HG03039 (cell line): Measurements from ENCODE around the gene NUDT13.
"Not testable (repeated sequence)": the region's sequence is repeated elsewhere in the genome, so short reads cannot be mapped to it uniquely, and the experiment has no call there.

Experiments
- ATAC-seq: cut with Tn5 transposase; IDR thresholded peaks from one replicate; pipeline ENCODE4 v1.9.1; 2021; ENCODE audit warnings: mild to moderate bottlenecking, moderate library complexity; ENCODE audit not compliant: unreplicated experiment

Gene NUDT13

DNA sequence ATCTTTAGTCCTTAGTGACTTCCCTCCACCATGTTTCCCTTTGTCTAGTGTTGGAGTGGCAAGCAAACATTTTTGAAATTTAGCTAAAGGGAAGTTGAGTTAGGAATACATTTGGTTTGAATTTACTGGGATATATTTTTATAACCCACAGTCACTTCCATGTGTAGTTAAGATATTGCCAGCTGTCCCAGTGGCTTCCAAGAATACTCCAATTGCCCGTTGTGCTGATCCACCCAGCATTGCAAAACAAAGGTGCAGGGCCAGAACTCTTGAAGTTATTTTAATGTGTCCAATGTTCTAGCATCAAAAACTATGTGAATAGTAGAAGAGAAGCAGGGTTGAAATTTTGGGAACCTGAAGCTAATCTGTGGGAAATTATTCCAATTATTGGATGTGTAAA, 11.1 kb upstream of the NUDT13 start:
- ATAC-seq, result no peak

DNA sequence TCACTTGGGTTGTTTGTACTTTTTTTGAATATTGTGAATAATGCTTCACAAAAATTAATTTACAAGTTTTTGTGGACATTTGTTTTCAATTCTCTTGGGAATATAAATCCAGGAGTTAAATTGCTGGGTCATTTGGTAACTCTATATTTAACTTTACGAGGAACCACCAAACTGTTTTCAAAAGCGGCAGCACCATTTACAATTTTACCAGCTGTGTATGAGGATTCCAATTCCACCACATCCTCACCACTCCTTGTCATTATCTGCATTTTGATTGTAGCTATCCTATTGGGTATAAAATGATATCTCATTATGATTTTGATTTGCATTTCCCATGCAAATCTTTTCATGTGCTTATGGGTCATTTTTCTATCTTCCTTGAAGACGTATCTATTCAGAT, 4.0 kb upstream of the NUDT13 start:
- no peak for ATAC-seq

DNA sequence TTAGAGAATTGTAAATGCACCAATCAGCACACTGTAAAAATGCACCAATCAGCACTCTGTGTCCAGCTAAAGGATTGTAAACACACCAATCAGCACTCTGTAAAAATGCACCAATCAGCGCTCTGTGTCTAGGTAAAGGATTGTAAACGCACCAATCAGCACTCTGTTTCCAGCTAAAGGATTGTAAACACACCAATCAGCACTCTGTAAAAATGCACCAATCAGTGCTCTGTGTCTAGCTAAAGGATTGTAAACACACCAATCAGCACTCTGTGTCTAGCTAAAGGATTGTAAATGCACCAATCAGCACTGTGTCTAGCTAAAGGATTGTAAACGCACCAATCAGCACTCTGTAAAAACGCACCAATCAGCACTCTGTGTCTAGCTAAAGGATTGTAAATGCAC, 1.0 kb upstream of the NUDT13 start:
- ATAC-seq, result not testable (repeated sequence)

DNA sequence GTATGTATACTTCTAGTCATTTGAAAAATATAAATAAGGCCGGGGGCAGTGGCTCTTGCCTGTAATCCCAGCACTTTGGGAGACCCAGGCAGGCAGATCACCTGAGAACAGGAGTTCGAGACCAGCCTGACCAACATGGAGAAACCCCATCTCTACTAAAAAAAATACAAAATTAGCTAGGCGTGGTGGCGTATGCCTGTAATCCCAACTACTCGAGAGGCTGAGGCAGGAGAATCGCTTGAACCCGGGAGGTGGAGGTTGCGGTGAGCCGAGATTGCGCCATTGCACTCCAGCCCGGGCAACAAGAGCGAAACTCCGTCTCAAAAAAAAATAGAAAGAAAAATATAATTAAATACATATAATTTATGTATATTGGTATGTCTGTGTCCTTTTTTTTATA, 1.8 kb downstream of the NUDT13 start:
- not testable (repeated sequence) for ATAC-seq

DNA sequence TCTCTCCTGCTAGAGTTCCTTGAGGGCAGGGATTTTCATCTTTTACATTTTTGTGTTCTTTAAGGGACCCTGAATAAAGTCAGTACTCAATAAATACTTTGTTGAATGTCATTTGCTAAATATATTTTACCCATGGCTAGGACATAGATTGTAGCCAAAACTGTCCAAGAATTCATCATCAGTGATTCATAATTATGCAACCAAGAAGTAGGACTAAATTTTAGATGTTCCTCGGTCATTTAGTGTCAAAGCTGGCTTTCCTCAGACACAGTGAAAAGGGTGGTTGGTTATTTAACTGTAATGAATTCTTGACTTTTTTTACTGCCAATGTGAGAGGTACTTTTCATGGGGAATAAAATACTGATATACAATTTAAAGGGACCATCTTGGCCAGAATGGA, 3.3 kb downstream of the NUDT13 start:
- ATAC-seq, result no peak

DNA sequence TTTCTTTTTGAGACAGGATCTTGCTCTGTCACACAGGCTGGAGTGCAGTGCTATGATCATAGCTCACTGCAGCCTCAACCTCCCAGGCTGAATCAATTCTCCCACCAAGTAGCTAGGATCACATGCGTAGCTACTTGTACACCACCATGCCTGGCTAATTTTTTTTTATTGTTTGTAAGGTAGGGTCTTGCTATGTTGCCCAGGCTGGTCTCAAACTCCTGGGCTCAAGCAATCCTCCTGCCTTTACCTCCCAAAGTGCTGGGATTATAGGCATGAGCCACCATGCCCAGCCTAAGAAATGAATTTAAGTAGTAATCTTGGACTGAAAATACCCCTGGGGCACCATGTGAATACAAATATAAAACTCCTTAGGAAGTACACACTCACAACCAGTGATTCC, 5.8 kb downstream of the NUDT13 start:
- no peak for ATAC-seq

DNA sequence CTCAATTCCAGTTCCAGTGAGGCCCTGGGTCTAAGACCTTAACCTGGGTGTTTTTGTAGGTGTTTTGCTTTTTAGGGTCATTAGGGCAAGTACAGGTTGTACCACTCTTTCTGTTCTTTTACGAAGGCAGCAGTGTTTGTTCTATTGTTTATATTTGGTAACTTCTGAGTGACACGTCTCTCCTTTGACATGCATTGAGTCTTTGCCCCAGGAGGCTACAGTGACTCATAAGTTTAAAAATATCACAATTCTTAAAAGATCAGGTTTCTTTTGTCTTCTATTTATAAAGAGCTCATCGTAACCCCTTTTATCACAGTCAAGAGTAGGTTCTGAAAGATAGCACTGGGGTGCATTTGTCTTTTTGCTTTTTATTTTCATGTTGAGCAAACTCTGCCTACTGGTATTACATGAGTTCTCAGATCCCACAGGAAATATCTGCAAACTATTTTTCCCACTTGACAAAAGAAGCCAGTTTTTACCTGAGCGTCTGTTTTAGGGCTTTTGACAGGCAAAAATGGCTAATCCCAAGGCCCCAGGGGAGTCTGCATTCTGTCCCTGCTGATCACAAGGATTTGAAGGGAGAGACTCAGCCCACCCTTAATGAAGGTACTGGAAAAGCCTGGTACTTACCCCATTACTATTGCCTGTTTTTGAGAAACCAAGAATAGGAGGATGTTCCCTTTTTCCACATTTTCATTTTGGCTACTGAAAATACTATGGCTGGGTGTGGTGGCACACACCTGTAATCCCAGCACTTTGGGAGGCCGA, 7.9 kb downstream of the NUDT13 start:
- peak; percentile 59 for ATAC-seq

DNA sequence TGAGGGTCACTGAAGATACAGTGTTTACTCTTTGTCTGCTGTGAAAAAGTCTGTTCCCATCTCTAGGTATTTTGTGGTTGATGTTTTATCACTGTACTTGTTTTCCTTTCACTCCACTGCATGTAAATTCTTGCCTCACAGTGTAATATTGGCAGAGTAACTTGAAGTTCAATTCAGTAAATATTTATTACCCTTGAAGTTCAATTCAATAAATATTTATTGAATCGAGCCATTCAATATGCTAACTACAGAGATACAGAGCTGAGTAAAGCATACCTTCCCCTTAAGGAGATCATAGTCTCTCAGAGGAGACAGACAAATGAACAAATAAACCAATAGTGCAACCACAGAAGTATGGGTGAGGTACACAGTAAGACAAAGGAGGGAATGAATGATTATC, 9.2 kb downstream of the NUDT13 start:
- ATAC-seq, result no peak

DNA sequence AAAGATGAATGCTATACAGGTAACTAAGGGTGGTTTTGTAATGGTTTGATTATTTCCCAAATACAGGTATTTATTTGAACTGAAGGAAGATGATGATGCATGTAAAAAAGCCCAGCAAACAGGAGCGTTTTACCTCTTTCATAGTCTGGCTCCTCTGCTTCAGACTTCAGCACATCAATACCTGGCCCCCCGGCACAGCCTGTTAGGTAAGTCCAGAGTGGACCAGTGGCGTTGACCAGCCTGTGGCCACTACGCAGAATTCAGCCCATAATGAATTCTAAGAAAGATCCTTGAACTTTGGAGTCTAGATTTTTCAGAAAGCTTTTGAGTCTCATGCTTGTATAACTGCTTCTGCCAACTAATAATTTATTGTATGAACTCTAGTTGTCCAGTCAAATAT, 9.7 kb downstream of the NUDT13 start:
- ATAC-seq, result no peak

DNA sequence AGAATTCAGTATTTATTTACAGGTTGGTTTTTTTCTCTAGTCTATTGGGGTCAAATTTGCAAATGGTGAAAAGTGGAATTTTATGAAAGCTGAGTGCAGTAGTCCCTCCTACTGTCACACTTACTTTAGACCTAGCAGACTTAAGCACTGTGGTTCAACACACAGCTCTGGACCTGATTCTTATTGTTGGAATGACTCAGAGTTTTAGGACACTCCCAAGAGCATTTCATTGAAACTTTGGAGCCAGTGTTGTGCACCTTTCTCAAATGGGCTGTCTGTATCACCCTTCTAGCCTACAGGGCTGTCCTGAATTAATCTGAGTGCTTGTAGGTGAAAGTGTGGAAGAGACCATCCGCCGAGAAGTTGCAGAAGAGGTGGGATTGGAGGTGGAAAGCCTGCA, 16.1 kb downstream of the NUDT13 start:
- ATAC-seq, result no peak

DNA sequence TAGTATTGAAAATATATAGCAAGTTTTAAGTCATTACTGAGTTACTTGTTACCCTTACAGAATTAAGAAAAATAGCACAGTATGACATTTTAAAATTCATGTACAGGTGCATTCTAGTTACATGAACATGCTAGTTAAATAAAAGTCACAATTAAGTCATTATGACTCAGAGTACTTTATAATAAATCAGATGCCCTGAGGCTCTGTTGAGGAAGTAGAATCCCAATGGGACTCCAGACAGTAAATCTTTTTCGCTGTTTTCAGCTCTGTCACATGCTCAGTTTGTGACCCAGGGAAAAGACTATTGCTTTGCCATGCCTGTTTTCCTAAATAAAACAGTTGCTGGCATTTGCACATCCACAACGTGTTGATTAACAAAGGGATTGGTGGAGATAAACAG, 21.0 kb downstream of the NUDT13 start:
- no peak for ATAC-seq

DNA sequence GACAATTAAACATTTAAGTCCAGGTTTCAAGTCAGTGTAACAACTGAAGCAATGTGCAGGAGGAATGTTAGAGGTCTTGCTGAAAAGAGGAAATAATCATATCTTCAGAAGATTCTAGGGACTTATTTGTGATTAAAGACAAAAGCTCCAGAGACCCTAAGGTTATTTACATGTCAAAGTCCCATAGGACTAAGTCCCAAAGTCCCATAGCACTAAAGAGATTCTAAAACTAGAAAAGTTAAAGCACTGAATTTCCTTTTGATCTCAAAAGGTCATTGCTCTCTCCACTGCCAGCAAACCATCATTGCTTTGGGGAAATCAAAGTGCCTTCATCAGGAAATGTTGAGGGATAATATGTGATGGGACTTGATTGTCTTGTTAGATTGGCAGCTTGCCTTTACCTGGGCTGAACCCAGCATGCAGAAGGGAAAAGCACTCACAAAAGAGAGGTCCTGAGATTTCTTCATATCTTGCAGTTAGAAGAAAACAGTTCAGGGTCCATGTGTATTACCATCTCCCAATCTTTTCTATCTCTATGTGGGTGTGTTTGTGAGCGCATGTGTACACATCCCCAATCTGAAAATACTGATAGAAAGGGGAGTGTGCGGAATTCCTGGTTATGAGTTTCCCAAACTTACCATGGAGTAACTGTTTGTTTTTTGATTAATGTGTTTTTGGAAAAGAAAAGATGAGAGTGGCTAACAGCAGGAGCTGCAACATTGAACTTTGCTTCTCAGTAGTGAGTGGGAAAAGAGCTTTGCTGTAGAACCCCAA, 21.8 kb downstream of the NUDT13 start:
- no peak for ATAC-seq

DNA sequence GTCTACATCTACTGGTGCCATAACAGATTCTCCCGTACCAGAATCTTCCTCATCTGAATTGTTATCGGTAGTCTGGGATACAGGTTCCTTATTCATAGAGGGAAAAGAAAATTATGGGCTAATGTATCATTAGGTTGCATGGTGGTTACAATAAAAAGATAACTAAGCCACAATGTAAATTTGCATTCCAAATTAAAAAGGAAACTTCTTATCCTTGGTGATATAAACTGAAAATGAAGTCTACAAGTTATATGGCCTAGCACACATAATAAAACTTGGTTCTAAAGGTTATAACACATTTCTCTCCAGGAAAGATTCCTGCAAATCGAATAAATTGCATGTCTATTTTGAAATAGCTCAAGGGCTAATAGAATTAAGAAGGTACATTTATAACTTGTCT, 24.5 kb downstream of the NUDT13 start:
- ATAC-seq, result no peak

DNA sequence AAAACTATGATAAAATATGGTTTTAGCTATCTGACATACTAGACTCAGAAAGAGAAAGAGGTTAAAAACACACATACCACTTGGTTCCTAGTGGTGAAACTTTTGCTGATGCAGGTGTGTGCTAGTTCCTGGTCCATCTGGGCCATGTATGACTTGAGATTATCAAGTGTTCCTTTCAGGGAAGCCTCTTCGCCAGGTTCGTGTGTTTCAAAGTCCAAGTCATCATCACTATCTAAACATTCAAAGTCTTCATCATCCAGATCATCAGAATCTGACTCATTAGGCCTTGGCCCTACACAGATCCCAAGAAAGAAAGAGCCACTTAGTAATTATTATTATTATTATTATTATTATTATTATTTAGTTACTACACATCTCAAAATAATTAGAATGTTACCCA, 26.4 kb downstream of the NUDT13 start:
- ATAC-seq, result no peak

DNA sequence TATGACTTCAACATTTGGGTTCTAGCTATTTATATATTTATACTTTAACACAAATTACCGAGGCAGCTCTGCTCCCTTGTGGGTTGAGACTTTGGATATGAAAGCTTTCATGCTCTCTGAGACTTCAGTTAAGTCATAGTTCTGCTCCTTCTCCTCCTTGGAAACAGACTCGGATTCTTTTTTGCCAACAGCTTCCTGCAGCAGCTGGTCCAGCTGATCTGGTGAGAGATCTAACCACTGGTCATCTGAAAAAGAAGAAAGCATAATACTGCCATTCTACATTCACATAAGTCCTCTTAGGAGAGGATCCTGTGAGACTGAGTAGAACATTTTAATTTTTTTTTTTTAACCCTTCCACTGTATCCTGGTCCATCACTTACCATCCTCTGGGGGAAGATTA, 29.0 kb downstream of the NUDT13 start:
- ATAC-seq, result no peak

DNA sequence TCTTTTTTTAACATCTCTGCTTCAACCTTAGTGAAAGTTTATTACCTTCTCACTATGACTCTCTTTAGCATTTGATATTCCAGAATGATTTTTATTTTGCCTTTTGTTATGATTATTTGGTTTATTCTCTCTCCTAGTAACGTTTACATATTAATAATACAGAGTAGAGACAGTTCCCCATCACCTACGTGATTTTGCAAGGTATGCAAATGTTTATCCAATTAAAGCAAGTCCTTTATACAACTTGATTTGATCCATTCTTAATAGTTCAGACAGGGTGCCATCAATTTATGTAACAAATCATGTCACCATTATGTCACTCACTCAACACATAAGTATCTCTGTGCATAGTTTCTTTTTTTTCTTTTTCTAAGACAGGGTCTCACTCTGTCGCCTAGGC, 31.3 kb downstream of the NUDT13 start:
- no peak for ATAC-seq

DNA sequence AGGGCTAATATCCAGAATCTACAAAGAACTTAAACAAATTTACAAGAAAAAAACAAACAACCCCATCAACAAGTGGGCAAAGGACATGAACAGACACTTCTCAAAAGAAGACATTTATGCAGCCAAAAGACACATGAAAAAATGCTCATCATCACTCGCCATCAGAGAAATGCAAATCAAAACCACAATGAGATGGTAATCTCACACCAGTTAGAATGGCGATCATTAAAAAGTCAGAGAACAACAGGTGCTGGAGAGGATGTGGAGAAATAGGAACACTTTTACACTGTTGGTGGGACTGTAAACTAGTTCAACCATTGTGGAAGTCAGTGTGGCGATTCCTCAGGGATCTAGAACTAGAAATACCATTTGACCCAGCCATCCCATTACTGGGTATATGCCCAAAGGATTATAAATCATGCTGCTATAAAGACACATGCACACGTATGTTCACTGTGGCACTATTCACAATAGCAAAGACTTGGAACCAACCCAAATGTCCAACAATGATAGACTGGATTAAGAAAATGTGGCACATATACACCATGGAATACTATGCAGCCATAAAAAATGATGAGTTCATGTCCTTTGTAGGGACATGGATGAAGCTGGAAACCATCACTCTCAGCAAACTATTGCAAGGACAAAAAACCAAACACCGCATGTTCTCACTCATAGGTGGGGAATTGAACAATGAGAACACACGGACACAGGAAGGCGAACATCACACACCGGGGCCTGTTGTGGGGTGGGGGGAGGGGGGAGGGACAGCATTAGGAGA, 40.6 kb downstream of the NUDT13 start:
- ATAC-seq, result not testable (repeated sequence)

DNA sequence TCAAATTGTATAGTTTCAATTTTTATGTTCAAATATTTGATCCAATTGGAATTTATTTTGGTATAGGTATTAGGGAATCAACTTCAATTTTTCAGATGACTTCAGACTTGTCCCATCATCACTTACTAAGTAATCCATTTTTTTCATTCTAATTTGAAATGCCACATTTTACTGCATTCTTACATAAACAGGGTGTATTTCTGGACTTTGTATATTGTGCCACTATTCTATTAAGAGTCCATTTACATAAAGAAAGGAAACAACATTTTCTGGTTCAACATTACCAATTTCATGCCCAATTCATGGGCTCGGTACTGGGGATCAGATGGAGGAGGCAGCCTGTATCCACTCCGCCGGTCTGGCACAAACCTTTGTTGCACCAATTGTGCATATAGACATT, 41.8 kb downstream of the NUDT13 start:
- ATAC-seq, result no peak

DNA sequence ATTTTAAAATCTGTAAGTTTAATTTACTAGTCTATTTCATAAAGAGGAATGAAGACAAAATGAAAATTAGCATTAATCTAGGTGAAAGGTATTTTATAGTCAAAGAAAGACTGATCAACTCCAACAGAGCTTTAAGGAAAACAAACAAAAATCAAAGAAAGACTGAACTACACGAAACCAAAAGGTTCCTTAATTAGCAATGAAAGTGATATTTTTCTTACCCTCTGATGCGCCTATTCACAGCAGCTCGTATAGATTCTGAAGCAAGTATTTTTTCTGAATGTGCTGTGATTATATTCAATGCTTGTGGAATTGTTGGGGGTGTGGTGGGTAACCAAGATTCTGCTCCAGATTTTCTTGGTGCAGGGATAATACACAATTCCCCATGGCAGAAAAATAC, 45.8 kb downstream of the NUDT13 start:
- no peak for ATAC-seq

DNA sequence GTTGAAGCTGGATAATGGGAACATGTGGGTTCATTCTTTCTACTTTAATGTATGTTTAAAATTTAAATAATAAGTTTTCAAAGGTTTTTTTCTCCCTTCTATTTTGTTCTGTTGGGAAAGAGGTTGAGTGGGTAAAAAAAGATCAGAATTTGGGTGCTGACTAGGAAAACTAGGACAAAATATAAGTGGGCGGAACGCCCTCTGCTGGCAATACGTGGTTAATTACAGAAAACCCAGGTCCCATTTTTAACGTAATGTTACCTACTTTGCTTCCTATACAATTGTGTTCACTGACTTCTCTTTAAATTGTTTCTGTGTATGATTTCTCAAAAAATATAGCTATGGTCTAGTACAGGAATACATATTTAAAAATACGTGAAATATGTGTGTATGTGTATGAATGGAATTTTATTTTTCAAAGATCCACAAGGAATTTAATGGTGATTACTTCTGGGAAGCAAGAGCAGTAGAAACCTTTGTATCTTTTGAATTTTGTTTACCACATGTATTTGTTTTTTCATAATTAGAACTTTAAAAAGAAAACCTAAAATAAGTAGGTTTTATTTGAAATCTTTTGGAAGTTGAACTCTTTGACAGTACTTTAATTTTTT, 48.9 kb downstream of the NUDT13 start:
- ATAC-seq, result no peak

DNA sequence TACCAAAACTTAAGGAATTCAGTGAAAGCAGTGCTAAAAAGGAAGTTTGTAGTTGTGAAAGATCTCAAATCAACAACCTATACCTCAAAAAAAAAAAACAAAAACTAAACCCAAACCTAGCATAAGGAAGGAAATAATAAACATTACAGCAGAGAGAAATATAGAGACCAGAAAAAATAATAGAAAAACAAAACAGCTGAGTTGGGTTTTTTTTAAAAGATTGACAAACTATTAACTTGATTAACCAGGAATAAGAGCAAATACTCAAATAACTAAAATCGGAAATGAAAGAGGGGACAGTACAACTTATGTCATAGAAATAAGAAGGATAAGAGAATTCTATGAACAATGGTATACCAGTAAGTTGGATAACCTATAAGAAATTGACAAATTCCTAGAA, 50.8 kb downstream of the NUDT13 start:
- ATAC-seq, result no peak
